ENCODE data around the gene LIAS. TPM values are rescaled to one million over a fixed set of nuclear protein-coding genes. Genes with fewer than 3 reads are reported as not detected.
A peak's percentile ranks its signal among the peaks of the same experiment; 100 is the strongest.
"Not testable (repeated sequence)": the region's sequence is repeated elsewhere in the genome, so short reads cannot be mapped to it uniquely, and the experiment has no call there.

Gene LIAS
- total and polyA plus RNA-seq, 2 experiments from 2014 or later: 5.6 to 5.7 TPM

DNA sequence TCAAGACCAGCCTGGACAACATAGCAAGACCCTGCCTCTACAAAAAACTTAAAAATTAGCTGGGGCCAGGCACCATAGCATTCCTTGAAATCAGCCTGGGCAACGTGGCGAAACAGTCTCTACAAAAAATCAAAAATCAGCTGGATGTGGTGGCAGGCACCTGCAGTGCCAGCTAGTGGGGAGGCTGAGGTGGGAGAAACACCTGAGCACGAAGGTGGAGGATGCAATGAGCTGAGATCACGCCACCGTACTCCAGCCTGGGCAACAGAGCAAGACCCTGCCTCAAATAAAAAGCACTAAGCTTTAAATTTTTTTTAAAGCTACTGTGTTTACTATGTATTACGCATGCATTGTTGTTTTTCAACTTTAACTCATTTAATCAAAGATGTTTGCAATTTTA, 3.4 kb upstream of the LIAS start:
- Histone ChIP-seq H2AFZ (no peak overlapping the region), H3K27me3 (replicated peaks; ENCODE audit: insufficient read depth) (no peaks in the 10 kb centered on the region), H3F3A (ENCODE audit: insufficient read depth) (peaks cover 86% of the 10 kb centered on the region), H3K4me1 (ENCODE audit: insufficient read depth) (peaks cover 24% of the 10 kb centered on the region), H3K79me2 (ENCODE audit: insufficient read depth) (peaks cover 43% of the 10 kb centered on the region), H3K9ac (peak overlapping the region; percentile 98; the same call in 1 of the 2 replicates), H3K4me3 (peak overlapping the region; percentile 92), H4K20me1 (ENCODE audit: insufficient read depth) (peaks cover 22% of the 10 kb centered on the region), H3K36me3 (ENCODE audit: low read depth) (peaks cover 76% of the 10 kb centered on the region), H3K27ac (no peak overlapping the region), H3K9me3 (ENCODE audit: low read depth) (no peaks in the 10 kb centered on the region), H3K4me2 (ENCODE audit: unreplicated experiment) (peak overlapping the region; percentile 98), H3K9me2 (ENCODE audit: insufficient read depth) (no peaks in the 10 kb centered on the region)
- no peak for DNase-seq
- WGBS, 2 experiments (ENCODE audit: low coverage in 1 of 2, low lambda C conversion rate in 2 of 2, missing lambda C conversion rate in 2 of 2): 78 to 87% methylated on average over 6 of the region's 6 CpGs
- TF ChIP-seq EZH2 (IDR thresholded peaks at IDR 0.05; ENCODE audit: insufficient read depth, poor library complexity, severe bottlenecking): no peak
- TF ChIP-seq EZH2phosphoT487 (IDR thresholded peaks at IDR 0.05; ENCODE audit: insufficient read depth, low read depth): no peak
- in situ Hi-C loops (cut with MboI): no loop called here

- Histone ChIP-seq H4K20me1 (ENCODE audit: insufficient read depth) (peaks cover 22% of the 10 kb centered on the region), H2AFZ (no peak overlapping the region), H3K27ac (peak overlapping the region; percentile 90), H3K27me3 (replicated peaks; ENCODE audit: insufficient read depth) (no peaks in the 10 kb centered on the region), H3K4me2 (ENCODE audit: unreplicated experiment) (peak overlapping the region; percentile 98), H3K4me1 (ENCODE audit: insufficient read depth) (peaks cover 24% of the 10 kb centered on the region), H3K36me3 (ENCODE audit: low read depth) (peaks cover 59% of the 10 kb centered on the region), H3K4me3 (peak overlapping the region; percentile 92), H3K79me2 (ENCODE audit: insufficient read depth) (peaks cover 53% of the 10 kb centered on the region), H3K9ac (peak overlapping the region; percentile 98), H3K9me3 (ENCODE audit: low read depth) (no peaks in the 10 kb centered on the region), H3F3A (ENCODE audit: insufficient read depth) (peaks cover 74% of the 10 kb centered on the region), H3K9me2 (ENCODE audit: insufficient read depth) (no peaks in the 10 kb centered on the region)
- DNase-seq: no peak
- WGBS, 2 experiments (ENCODE audit: low coverage in 1 of 2, low lambda C conversion rate in 2 of 2, missing lambda C conversion rate in 2 of 2): 41 to 42% methylated on average over 10 of the region's 10 CpGs
- TF ChIP-seq EZH2phosphoT487 (IDR thresholded peaks at IDR 0.05; ENCODE audit: insufficient read depth, low read depth) (no peak), EZH2 (IDR thresholded peaks at IDR 0.05; ENCODE audit: insufficient read depth, poor library complexity, severe bottlenecking) (no peak)
- in situ Hi-C loops (cut with MboI): no loop called here
These were observed 1.7 kb upstream of the LIAS start for GRCh38 chr4:39456946-39457763.

- H3K9me3 ChIP-seq (ENCODE audit: low read depth); H3K9me2 ChIP-seq (ENCODE audit: insufficient read depth); H3K27me3 ChIP-seq (replicated peaks; ENCODE audit: insufficient read depth); in situ Hi-C loops (cut with MboI); DNase-seq: not testable (repeated sequence)
- peaks cover 59% of the 10 kb centered on the region for H3K79me2 ChIP-seq (ENCODE audit: insufficient read depth)
- H3K36me3 ChIP-seq (ENCODE audit: low read depth): peaks cover 49% of the 10 kb centered on the region
- H3K9ac ChIP-seq: peak overlapping the region; percentile 98
- peak overlapping the region; percentile 92 for H3K4me3 ChIP-seq
- peaks cover 22% of the 10 kb centered on the region for H4K20me1 ChIP-seq (ENCODE audit: insufficient read depth)
- H3K4me1 ChIP-seq (ENCODE audit: insufficient read depth): peaks cover 24% of the 10 kb centered on the region
- H2AFZ ChIP-seq: peak overlapping the region; percentile 59; the same call in 1 of the 2 replicates
- peaks cover 64% of the 10 kb centered on the region for H3F3A ChIP-seq (ENCODE audit: insufficient read depth)
- peak overlapping the region; percentile 90 for H3K27ac ChIP-seq
- peak overlapping the region; percentile 98 for H3K4me2 ChIP-seq (ENCODE audit: unreplicated experiment)
- WGBS, 2 experiments (ENCODE audit: low coverage in 1 of 2, low lambda C conversion rate in 2 of 2, missing lambda C conversion rate in 2 of 2): 0 to 2% methylated on average over 13 of the region's 13 CpGs
These were observed 723 bp upstream of the LIAS start for GRCh38 chr4:39458161-39458504.

GRCh38 chr4:39464886-39465501, 6.1 kb downstream of the LIAS start:
- peaks cover 18% of the 10 kb centered on the region for H3K79me2 ChIP-seq (ENCODE audit: insufficient read depth)
- H3K9ac ChIP-seq: peak overlapping the region; percentile 61
- no peaks in the 10 kb centered on the region for H3K27me3 ChIP-seq (replicated peaks; ENCODE audit: insufficient read depth)
- in situ Hi-C loops (cut with MboI): no loop called here
- H3K27ac ChIP-seq: peak overlapping the region; percentile 68
- peak overlapping the region; percentile 96 for H2AFZ ChIP-seq
- no peaks in the 10 kb centered on the region for H3K9me2 ChIP-seq (ENCODE audit: insufficient read depth)
- TF ChIP-seq EZH2phosphoT487 (IDR thresholded peaks at IDR 0.05; ENCODE audit: insufficient read depth, low read depth) (no peak), EZH2 (IDR thresholded peaks at IDR 0.05; ENCODE audit: insufficient read depth, poor library complexity, severe bottlenecking) (no peak)
- peak overlapping the region; percentile 39 for H3K4me3 ChIP-seq
- 2 to 5% methylated on average over 2 of the region's 2 CpGs for WGBS, 2 experiments (ENCODE audit: low coverage in 1 of 2, low lambda C conversion rate in 2 of 2, missing lambda C conversion rate in 2 of 2)
- H4K20me1 ChIP-seq (ENCODE audit: insufficient read depth): no peaks in the 10 kb centered on the region
- peak overlapping the region; percentile 55 for H3K4me2 ChIP-seq (ENCODE audit: unreplicated experiment)
- peak; percentile 93 for DNase-seq
- H3K36me3 ChIP-seq (ENCODE audit: low read depth): no peaks in the 10 kb centered on the region
- H3F3A ChIP-seq (ENCODE audit: insufficient read depth): peaks cover 23% of the 10 kb centered on the region
- no peaks in the 10 kb centered on the region for H3K9me3 ChIP-seq (ENCODE audit: low read depth)
- peaks cover 11% of the 10 kb centered on the region for H3K4me1 ChIP-seq (ENCODE audit: insufficient read depth)

All from GM23248 (cell line).